NCI-H146 treated with DMSO at 0.1 percent for 48 hours (cell line): ENCODE results near the gene ATG9A.
"Not testable (repeated sequence)": the region's sequence is repeated elsewhere in the genome, so short reads cannot be mapped to it uniquely, and the experiment has no call there.

Experiments used
- DNase-seq: peaks from one replicate; lab custom pipeline; 2025; ENCODE audit not compliant: unreplicated experiment; lab: John Stamatoyannopoulos, UW

Gene ATG9A

GRCh38 chr2:219206328-219207133 lies 22.9 kb downstream of the ATG9A start, which contains the start of gene ZFAND2B:
TSS of gene ZFAND2B (plus strand) at chr2:219206782. CDS start at chr2:219206988, 206 bp downstream.
- DNase-seq = peak; percentile 65

- no peak for DNase-seq
These were observed 23.5 kb downstream of the ATG9A start for GRCh38 chr2:219205981-219206327.

- DNase-seq = no peak
These were observed 24.3 kb downstream of the ATG9A start for GRCh38 chr2:219205165-219205538.

GRCh38 chr2:219204425-219205164 lies 24.8 kb downstream of the ATG9A start:
- DNase-seq = no peak

GRCh38 chr2:219201331-219201730 lies 28.1 kb downstream of the ATG9A start:
- DNase-seq = not testable (repeated sequence)

GRCh38 chr2:219200502-219201326 lies 28.7 kb downstream of the ATG9A start:
- not testable (repeated sequence) for DNase-seq

GRCh38 chr2:219199470-219200211 lies 29.8 kb downstream of the ATG9A start:
- no peak for DNase-seq

GRCh38 chr2:219198974-219199373 lies 30.5 kb downstream of the ATG9A start:
- no peak for DNase-seq

- DNase-seq = no peak
These were observed 32.0 kb downstream of the ATG9A start for GRCh38 chr2:219197388-219197787.

GRCh38 chr2:219186754-219187456 lies 42.5 kb downstream of the ATG9A start:
- DNase-seq = no peak

GRCh38 chr2:219184121-219184520 lies 45.3 kb downstream of the ATG9A start:
- no peak for DNase-seq

- DNase-seq = no peak
These were observed 46.2 kb downstream of the ATG9A start for GRCh38 chr2:219183151-219183772.

- no peak for DNase-seq
These were observed 46.9 kb downstream of the ATG9A start for GRCh38 chr2:219182331-219183150.

GRCh38 chr2:219181531-219181930 lies 47.9 kb downstream of the ATG9A start:
- no peak for DNase-seq

GRCh38 chr2:219180961-219181360 lies 48.5 kb downstream of the ATG9A start:
- no peak for DNase-seq

- DNase-seq = no peak
These were observed 49.6 kb downstream of the ATG9A start for GRCh38 chr2:219179601-219180465.

GRCh38 chr2:219178377-219179175 lies 50.9 kb downstream of the ATG9A start:
- no peak for DNase-seq
